Measurements from ENCODE around the gene ZNF669.

ZNF669 gene

DNA sequence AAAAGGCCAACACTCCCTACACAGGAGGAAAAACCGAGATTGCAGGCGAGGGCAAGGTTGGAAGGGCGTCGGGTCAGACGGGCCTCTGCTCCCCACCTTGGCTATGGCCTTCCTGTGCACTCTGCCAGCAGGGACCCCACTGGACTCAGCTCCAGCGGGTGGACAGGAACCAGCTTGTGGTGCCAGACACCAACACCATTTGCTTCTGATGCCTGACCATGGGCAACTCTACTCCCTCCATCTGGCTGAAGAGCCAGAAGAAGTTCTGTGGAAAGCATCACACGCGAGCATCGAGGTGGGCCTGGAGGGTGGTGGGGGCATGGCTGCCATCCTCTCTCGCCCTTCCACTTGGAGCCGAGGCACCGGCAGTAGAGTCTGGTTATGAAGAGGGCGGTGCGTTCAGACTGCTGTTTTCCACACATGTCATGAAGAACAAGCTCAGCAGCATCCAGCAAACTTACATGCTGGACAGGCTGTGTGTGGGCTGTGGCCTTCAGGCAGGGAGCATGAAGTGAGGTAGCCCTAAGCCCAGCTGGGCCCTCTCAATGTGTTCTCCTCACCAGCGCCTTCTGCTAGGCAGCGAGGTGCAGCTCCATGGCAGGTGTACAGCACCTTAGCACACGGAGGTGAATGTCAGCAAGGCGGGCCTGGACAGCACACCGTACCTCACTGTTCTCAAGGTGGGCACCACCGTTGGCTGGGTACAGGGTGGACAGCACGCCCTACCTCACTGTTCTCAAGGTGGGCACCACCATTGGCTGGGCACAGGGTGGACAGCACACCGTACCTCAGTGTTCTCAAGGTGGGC is 15.6 kb upstream of the ZNF669 start:
- no peaks in the 10 kb centered on the region for H3K36me3 ChIP-seq (ENCODE audit: control insufficient read depth in 2 of 2, insufficient read depth in 1 of 2, low read length in 2 of 2)
- ChIA-PET POLR2A (no interaction called here), CTCF (no interaction called here)
- TF ChIP-seq ZNF626 (tag by site-specific recombination; IDR thresholded peaks at IDR 0.05) (no peak), ZNF664 (tag by site-specific recombination; IDR thresholded peaks at IDR 0.05) (no peak), ZNF785 (tag by site-specific recombination; IDR thresholded peaks at IDR 0.05) (no peak), ZNF138 (tag by site-specific recombination; IDR thresholded peaks at IDR 0.05; ENCODE audit: borderline replicate concordance) (no peak), BCL11B (tag by site-specific recombination; IDR thresholded peaks at IDR 0.05; ENCODE audit: low read depth) (no peak), GLIS1 (tag by site-specific recombination; IDR thresholded peaks at IDR 0.05) (no peak), ZFP69B (tag by site-specific recombination; IDR thresholded peaks at IDR 0.05) (no peak), MEIS1 (CRISPR knock-in tag; IDR thresholded peaks at IDR 0.05; ENCODE audit: borderline replicate concordance) (no peak), YY2 (tag by site-specific recombination; IDR thresholded peaks at IDR 0.05) (no peak), ZNF549 (tag by site-specific recombination; IDR thresholded peaks at IDR 0.05) (no peak), WT1 (tag by site-specific recombination; IDR thresholded peaks at IDR 0.05) (no peak), ZNF184 (tag by site-specific recombination; IDR thresholded peaks at IDR 0.05) (no peak), ZNF600 (tag by site-specific recombination; IDR thresholded peaks at IDR 0.05) (no peak), GLI4 (tag by site-specific recombination; IDR thresholded peaks at IDR 0.05) (no peak), ZNF629 (tag by site-specific recombination; IDR thresholded peaks at IDR 0.05) (no peak), ZNF747 (tag by site-specific recombination; IDR thresholded peaks at IDR 0.05) (no peak), ZNF202 (tag by site-specific recombination; IDR thresholded peaks at IDR 0.05; ENCODE audit: borderline replicate concordance) (no peak), ZNF571 (tag by site-specific recombination; IDR thresholded peaks at IDR 0.05) (no peak)
- TF ChIP-seq, protein P1, sequence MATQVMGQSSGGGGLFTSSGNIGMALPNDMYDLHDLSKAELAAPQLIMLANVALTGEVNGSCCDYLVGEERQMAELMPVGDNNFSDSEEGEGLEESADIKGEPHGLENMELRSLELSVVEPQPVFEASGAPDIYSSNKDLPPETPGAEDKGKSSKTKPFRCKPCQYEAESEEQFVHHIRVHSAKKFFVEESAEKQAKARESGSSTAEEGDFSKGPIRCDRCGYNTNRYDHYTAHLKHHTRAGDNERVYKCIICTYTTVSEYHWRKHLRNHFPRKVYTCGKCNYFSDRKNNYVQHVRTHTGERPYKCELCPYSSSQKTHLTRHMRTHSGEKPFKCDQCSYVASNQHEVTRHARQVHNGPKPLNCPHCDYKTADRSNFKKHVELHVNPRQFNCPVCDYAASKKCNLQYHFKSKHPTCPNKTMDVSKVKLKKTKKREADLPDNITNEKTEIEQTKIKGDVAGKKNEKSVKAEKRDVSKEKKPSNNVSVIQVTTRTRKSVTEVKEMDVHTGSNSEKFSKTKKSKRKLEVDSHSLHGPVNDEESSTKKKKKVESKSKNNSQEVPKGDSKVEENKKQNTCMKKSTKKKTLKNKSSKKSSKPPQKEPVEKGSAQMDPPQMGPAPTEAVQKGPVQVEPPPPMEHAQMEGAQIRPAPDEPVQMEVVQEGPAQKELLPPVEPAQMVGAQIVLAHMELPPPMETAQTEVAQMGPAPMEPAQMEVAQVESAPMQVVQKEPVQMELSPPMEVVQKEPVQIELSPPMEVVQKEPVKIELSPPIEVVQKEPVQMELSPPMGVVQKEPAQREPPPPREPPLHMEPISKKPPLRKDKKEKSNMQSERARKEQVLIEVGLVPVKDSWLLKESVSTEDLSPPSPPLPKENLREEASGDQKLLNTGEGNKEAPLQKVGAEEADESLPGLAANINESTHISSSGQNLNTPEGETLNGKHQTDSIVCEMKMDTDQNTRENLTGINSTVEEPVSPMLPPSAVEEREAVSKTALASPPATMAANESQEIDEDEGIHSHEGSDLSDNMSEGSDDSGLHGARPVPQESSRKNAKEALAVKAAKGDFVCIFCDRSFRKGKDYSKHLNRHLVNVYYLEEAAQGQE (tag by site-specific recombination; IDR thresholded peaks at IDR 0.05) = no peak
- TF ChIP-seq, protein P2, sequence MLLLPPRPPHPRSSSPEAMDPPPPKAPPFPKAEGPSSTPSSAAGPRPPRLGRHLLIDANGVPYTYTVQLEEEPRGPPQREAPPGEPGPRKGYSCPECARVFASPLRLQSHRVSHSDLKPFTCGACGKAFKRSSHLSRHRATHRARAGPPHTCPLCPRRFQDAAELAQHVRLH (tag by site-specific recombination; IDR thresholded peaks at IDR 0.05) = no peak
- H3K4me3 ChIP-seq (ENCODE audit: low read depth, low read length) = no peak overlapping the region
- H3K4me1 ChIP-seq (ENCODE audit: control insufficient read depth, insufficient read depth, low read length) = no peaks in the 10 kb centered on the region
- H3K9me3 ChIP-seq (ENCODE audit: control insufficient read depth, insufficient read depth, low read depth, low read length) = no peaks in the 10 kb centered on the region
- H3K27ac ChIP-seq (ENCODE audit: extremely low read depth, low read depth, low read length) = no peak overlapping the region

DNA sequence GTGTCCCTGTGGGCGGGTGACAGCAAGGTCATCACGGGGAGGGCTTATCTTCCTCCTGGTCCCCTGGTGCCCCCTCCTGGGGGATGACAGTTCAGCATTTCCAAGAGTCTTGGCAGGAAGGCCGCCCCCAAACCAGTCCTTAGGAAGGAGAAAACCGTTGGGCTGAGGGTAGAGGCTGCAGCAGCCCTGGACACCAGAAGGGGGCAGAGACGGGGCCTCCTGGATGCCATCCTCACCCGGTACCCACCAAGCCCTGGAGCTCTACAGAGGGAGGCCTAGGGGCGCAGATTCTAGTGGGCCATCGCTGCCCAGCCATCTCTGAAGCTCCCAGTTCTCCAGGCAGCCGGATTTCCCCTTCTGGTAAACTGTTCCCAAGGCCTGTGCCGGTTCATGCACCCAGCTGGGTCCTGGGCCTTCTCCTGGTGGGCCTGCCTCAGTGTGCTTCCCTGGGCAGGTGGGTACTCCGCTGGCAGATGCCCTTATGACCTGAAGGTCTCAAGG is 14.8 kb upstream of the ZNF669 start:
- ChIA-PET POLR2A (no interaction called here), CTCF (no interaction called here)
- TF ChIP-seq, protein P2 (tag by site-specific recombination; IDR thresholded peaks at IDR 0.05) = no peak
- TF ChIP-seq KLF10 (tag by site-specific recombination; IDR thresholded peaks at IDR 0.05) (peak; percentile 35; the same call in 1 of the 2 replicates), KLF9 (tag by site-specific recombination; IDR thresholded peaks at IDR 0.05; ENCODE audit: low read depth) (0 out of 2 replicates have a peak, but pooled peaks have one; percentile 20), ZNF654 (tag by site-specific recombination; IDR thresholded peaks at IDR 0.05; ENCODE audit: low read depth) (peak; percentile 4; the same call in 1 of the 2 replicates)
- TF ChIP-seq, protein P3, sequence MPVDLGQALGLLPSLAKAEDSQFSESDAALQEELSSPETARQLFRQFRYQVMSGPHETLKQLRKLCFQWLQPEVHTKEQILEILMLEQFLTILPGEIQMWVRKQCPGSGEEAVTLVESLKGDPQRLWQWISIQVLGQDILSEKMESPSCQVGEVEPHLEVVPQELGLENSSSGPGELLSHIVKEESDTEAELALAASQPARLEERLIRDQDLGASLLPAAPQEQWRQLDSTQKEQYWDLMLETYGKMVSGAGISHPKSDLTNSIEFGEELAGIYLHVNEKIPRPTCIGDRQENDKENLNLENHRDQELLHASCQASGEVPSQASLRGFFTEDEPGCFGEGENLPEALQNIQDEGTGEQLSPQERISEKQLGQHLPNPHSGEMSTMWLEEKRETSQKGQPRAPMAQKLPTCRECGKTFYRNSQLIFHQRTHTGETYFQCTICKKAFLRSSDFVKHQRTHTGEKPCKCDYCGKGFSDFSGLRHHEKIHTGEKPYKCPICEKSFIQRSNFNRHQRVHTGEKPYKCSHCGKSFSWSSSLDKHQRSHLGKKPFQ (tag by site-specific recombination; IDR thresholded peaks at IDR 0.05) = no peak
- no peak overlapping the region for H3K4me3 ChIP-seq (ENCODE audit: low read depth, low read length)
- H3K9me3 ChIP-seq (ENCODE audit: control insufficient read depth, insufficient read depth, low read depth, low read length) = no peaks in the 10 kb centered on the region
- no peaks in the 10 kb centered on the region for H3K4me1 ChIP-seq (ENCODE audit: control insufficient read depth, insufficient read depth, low read length)
- H3K36me3 ChIP-seq (ENCODE audit: control insufficient read depth in 2 of 2, insufficient read depth in 1 of 2, low read length in 2 of 2) = no peaks in the 10 kb centered on the region
- H3K27ac ChIP-seq (ENCODE audit: extremely low read depth, low read depth, low read length) = no peak overlapping the region
